Muscle of arm (tissue), 14 donors: ENCODE results near the gene CSF2RB. TPM values are rescaled to one million over a fixed set of nuclear protein-coding genes. Genes with fewer than 3 reads are reported as not detected.

Experiments
- DNase-seq: peaks from one replicate; pipeline ENCODE4 v3.0.0-alpha.2; 2013
- long read RNA-seq, 11 donors: transcript quantifications; one replicate each; lab custom pipeline, GENCODE V29; 2026
- polyA plus RNA-seq, 12 donors: library from polyadenylated mRNA; unstranded; fragments of 120-200 nt; gene quantifications; one replicate each; pipeline ENCODE4 v1.2.1, GENCODE V29; 2013; ENCODE audit not compliant: insufficient read length in 12 of 12

CSF2RB gene
- polyA plus RNA-seq: 1 to 10 TPM in 11 of 12 donors, not detected in 1; 1.5 to 9.3 (median 2.3) TPM
- long read RNA-seq, donor 1: 0 reads
- long read RNA-seq, donor 2: 0 reads
- long read RNA-seq, donor 3, full-length matches to known transcripts: 1 of 1 reads
- long read RNA-seq, donor 3, partial matches to known transcripts: 0 of 1 reads
- long read RNA-seq, donor 3, other reads (novel, unspliced or antisense): 0 of 1 reads
- long read RNA-seq, donor 4: 0 reads
- long read RNA-seq, donor 5: 0 reads
- long read RNA-seq, donor 6: 0 reads
- long read RNA-seq, donor 7: 0 reads
- long read RNA-seq, donor 8: 0 reads
- long read RNA-seq, donor 9: 0 reads
- long read RNA-seq, donor 10: 0 reads
- long read RNA-seq, donor 11: 0 reads

GRCh38 chr22:36913427-36914389, at the start of gene CSF2RB:
CSF2RB (plus strand) TSS chr22:36913628; CDS start chr22:36922208, 8,580 bp downstream.
- peak; percentile 15 for DNase-seq

- DNase-seq: no peak
These were observed 49.4 kb upstream of the CSF2RB start for GRCh38 chr22:36863979-36864378.

- DNase-seq: no peak
These were observed 48.8 kb upstream of the CSF2RB start for GRCh38 chr22:36864454-36865215.

DNA sequence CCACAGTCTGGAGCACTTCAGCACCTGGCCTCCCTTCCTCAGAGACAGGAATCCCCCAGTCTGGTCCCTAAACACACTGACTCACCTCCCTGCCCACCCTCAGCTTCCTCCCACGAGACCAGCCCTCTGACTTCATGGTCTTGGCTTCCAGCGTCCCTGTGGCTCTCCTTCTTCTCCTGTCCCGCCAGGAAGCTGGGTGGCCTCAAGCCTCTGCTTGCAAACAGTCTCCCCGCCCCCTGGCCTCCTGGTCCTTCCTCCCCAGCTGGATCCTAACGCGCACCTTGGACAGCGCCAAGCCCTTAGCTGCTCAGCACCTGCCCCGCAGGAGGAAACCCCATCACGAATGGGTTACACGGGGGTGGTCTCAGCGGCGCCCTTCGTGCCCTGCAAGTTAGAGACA, 48.1 kb upstream of the CSF2RB start:
- DNase-seq: no peak

- DNase-seq: no peak
These were observed 45.7 kb upstream of the CSF2RB start for GRCh38 chr22:36867695-36868094.

GRCh38 chr22:36868546-36869181, 44.8 kb upstream of the CSF2RB start:
- DNase-seq: no peak

DNA sequence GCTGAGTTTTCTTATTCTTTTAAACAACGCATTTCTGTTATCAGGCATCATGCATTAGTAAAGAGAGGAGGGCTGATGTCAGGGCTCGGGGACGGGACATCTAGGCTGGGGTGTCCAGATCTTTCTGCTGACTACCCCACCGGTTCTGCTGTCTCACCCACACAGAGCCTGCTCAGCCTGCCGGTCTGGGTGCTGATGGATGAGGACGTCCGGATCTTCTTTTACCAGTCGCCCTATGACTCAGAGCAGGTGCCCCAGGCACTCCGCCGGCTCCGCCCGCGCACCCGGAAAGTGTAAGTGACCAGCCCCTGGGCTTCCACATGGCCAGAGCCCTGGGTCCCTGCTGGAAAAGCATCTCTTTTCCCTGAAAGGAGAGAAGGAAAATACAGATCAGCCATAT, 43.2 kb upstream of the CSF2RB start:
- DNase-seq: no peak

DNA sequence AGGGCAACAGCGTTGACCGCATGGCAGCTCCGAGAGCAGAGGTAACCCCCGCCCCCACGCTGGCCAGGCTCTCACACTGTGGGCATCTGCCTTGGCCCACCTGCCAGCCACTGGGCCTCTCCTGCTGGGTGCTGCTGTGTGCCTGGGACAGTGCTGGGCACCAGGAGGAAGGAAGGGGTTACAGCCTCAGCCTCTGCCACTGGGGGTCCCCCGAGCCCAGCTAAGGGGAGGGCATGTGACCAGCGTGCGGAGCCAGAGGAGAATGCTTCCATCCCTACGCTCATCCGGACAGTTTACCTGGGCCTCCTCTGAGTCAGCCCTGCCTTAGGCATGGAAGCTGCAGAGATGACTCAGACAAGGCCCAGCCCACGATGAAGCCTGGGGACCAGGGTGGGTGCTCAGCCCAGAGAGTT, 41.8 kb upstream of the CSF2RB start:
- no peak for DNase-seq

- no peak for DNase-seq
These were observed 41.3 kb upstream of the CSF2RB start for GRCh38 chr22:36872084-36872483.

DNA sequence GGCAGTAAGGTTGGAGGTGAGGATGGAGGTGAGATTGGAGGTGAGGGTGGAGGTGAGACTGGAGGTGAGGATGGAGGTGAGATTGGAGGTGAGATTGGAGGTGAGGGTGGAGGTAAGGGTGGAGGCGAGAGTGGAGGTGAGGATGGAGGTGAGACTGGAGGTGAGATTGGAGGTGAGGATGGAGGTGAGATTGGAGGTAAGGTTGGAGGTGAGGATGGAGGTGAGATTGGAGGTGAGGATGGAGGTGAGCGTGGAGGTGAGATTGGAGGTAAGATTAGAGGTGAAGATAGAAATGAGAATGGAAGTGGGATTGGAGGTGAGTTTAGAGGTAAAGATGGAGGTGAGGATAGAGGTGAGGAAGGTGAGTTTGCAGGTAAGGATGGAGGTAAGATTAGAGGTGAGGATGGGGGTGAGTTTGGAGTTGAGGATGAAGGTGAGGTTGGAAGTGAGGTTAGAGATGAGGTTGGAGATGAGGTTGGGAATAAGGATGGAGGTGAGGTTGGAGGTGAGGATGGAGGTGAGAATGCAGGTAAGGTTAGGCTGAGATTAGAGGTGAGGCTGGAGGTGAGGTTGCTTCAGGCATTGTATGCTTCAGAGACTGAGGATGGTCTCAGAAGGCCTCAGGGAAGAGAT, 40.4 kb upstream of the CSF2RB start:
- no peak for DNase-seq

GRCh38 chr22:36873614-36874308, 39.7 kb upstream of the CSF2RB start:
- no peak for DNase-seq

DNA sequence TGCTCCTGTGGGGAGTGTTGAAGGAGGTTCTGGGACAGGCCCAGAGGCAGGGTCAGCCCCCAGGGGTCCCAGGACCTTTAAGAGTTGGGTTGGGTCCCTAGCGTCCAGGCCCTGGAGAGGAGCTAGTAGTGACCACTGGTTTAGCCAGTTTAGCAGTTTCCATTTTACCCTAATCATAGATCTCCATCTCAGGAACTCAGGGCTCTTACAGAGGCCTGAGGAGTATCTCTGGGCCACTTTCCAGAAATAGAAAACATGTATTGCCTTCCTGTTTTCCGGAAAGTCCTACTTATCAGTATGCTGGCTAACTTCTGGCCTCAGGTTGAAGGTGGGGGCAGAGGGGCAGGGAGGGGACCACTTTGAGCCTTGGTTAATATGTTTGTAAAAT, 39.1 kb upstream of the CSF2RB start:
- no peak for DNase-seq

DNA sequence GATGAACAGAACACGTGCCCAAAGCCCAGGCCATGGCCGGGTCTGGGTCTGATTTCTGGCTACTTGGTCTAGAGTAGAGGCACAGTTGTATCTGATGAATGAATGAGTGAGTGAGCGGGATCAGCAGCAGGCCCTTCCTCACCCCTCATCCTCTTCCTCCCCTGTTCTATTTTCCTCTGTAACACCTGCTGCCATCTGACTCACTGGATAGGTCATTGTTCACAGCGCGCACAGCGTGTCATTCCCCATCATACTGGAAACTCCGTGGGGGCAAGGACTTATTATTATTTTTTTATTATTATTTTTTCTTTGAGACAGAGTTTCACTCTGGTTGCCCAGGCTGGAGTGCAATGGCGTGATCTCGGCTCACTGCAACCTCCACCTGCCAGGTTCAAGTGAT, 38.7 kb upstream of the CSF2RB start:
- DNase-seq: no peak

GRCh38 chr22:36875741-36876140, 37.7 kb upstream of the CSF2RB start:
- no peak for DNase-seq

DNA sequence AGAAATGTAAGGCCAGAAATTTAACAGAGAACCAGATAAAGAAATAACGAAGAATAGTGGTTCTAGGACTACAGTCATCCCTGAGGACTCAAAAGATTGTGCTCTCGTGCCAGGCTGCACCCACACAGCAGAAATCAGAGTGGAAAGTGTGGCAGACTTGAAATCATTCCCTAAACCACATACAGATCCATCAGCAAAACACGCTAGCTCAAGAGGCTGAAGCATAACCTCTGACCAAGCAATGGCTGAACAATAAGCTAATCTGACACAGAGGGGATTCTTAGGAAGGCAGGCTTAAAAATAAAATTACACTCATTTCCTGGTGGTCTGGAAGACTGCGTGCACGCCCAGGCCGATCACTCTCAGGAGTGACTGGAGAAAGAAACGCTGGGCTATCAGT, 33.7 kb upstream of the CSF2RB start:
- DNase-seq: no peak

DNA sequence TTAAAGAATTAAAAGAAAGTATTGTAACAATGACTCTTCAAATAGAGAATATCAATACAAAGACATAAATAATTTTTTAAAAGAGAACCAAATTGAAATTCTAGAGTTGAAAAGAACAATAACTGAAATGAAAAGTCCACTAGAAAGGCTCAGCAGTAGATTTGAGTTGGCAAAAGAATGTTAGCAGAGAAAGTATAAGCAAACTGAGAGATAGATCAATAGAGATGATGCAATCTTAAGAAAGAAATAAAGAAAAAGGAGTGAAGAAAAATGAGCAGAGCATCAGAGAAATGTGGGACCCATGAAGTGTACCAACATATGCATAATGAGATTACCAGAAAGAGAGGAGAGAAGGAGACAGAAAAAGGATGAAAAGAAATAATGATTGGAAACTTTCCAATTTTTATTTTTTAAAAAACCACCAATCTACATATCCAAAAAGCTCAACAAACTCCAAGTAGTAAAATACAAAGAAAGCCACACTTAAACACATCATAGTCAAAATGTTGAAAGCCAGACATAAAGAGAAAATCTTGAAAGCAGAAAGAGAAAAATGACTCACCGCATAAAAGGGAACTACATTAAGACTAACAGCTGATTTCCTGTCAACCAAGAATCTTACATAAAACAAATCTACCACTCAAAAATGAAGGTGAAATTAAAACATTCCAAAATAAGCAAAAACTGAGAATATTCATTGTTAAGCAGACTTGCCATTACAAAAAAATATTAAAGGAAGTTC, 31.8 kb upstream of the CSF2RB start:
- DNase-seq: no peak

DNA sequence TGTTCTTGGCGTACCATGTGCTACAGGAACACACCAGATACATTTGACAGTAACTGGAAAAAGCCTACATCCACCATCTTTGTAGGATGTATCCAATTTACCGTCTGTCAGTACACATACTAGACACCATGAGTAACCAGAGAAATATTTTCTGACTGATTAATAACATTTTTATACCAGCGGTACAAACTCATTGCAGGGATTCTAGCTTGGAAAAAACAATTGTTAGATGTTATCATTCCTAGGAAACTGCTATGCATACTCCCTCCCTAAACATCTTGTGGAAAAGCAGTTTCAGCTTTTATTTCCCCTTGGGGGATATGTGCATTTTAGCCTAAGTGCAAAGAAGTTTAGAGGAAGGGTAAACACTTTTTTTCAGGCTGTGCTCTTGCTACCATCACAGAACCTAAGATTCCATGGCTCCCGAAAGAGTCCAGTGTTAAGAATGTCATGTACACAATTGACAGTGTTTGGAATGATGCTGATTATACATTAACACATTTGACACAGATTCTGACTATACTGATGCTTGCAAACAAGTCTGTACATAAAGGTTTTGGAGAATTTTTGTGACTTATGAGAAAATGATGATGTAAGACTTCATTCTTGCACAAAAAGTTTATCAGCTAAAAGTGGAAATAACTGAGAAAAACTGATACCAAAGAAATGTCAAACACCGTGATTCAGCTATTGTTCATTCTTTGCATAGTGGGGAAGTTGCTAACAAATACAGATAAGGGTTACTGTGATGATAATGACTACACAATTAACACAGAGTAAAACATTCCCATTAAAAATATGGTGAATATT, 28.9 kb upstream of the CSF2RB start:
- DNase-seq: no peak

GRCh38 chr22:36885474-36885873, 28.0 kb upstream of the CSF2RB start:
- DNase-seq: no peak

DNA sequence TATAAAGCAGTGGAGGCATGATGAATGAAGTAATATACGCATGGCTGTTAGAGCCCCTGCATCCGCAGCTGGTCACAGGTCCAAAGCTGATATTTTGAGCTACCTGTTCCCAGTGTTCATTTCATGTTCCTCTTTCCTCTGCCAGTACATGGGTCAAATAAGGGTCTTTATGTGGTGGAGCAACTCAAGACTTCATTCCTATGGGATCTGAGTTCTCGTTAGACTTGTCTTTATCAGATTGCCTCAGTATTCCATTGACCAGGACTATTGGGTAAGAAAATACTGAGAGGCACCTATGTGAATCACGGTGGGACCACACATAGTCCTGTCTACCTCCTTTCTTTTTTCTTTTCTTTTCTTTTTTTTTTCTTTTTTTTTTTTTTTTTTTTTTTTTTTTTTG, 27.4 kb upstream of the CSF2RB start:
- DNase-seq: no peak
